Stimulated activated naive CD8-positive, alpha-beta T cell treated with anti-CD3 and anti-CD28 coated beads, Interleukin-15, Interleukin-2, amounts not matched to agents 100 U/mL and 50 U/mL, for 24 hours (primary cell): ENCODE measurements around the gene IL4R.
A peak's percentile ranks its signal among the peaks of the same experiment; 100 is the strongest.
"Not testable (repeated sequence)": the region's sequence is repeated elsewhere in the genome, so short reads cannot be mapped to it uniquely, and the experiment has no call there.

Source experiments
- ATAC-seq: fragments of 150-1000 bp; cut with Tn5 transposase; one replicate; pipeline ENCODE4 v1.10.0; 2021
- DNase-seq: peaks from one replicate; pipeline ENCODE4 v3.0.0; 2021

Gene IL4R

DNA sequence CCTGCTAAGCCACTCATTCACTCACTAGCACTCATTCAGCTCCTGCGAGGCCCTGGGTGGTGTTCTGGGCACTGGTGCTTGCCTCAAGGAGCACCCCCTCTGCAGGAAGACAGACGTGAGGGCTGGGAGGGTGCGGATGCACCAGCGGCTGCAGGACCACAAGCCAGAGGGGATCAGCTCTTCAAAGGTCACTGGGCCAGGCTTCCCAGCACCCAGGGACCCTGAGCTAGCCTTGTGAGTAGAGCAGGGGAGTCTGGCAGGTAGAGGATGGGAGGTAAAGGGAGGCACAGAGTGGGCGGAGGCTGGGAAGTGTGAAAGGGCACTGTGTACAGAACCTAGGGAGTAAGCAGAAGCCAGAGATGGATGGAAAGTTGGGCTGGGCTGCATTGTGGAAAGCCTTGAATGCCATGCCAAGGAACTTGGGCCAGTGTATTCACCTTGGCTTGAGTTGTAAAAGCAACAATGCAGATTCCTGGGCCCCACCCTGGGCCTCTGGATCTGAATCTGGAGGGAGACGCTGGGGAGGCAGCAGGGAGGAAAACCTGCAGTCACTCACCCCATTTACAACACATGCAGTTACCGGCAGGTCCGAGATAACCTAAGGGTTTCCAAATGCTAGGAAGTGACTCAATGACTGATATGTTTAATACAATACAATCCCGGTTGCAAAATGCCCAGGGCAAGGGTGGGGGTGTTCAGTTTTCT lies 1.7 kb downstream of the IL4R start:
- ATAC-seq (peak; percentile 39), DNase-seq (peak; percentile 72)

DNA sequence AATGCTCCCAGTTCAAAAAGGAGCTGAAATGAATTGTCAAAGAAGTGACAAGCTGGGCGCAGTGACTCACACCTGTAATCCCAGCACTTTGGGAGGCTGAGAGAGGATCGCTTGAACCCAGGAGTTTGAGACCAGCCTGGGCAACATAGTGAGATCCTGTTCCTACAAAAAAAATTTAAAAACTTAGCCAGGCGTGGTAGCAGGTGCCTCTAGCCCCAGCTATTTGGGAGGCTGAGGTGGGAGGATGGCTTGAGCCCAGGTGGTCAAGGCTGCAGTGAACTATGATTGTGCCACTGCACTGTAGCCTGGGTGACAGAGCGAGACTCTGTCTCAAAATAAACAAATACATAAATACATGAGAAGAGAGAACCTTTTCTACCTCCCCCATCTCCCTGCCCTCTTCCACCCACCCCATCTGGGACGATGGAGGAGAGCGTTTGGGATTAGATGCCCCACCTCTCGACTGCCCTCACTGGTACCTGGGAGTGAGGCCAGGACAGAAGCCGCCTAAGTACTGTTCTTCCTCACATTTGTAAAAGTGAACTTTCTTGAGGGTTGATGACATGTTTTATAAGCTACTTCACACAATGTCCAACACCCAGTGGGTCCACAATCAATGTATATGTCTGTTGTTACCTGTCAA lies 2.4 kb downstream of the IL4R start:
- ATAC-seq (no peak), DNase-seq (no peak)

DNA sequence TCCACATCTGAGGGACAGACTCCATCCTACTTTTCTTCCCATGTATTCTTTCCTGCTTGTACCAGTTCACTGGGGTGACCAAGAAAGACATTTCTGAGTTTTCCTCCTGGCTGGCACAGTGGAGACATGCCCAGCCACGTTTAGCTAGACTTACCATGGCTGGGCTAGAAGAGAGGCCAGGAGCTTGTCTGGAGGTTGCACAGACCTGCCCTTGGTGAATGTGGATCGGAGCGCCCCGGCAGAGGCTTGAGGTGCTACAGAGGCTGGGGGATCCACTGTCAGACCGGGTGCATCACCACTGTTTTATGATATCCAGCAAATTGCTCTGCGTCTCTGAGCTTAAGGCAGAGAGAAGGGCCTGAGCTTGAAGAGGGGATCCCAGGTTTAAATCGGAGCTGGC lies 3.5 kb downstream of the IL4R start:
- DNase-seq (no peak), ATAC-seq (no peak)

DNA sequence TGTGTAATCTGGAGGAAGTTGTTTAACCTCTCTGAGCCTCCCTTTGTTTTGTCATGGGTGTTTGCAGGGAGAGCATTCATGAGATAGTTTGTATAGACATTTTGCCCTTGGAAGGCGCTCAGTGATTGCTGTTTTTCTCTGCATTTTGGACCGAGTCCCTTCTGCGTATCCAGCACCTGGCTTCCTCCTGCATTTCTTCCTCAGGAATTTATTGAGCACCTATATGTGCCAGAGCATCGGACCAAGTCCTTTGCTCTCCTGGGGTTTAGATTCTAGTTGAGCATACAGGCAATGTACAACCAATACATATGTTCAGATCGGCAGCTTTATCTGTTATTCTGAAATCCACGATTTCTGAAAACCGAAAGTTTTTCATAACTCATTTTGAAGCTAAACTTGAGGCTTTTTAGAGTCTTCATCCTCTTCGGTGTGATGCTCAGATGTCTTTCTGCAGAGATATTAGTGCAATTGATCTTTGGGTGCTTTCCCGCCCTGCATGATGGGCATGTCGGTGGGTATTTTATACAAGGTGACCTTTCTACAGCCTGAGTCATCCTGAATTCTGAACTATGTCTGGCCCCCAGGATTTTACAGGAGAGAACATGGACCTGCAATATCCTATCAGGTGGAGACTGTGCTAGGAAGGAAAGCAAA lies 4.1 kb downstream of the IL4R start:
- DNase-seq (no peak), ATAC-seq (peak; percentile 56)

DNA sequence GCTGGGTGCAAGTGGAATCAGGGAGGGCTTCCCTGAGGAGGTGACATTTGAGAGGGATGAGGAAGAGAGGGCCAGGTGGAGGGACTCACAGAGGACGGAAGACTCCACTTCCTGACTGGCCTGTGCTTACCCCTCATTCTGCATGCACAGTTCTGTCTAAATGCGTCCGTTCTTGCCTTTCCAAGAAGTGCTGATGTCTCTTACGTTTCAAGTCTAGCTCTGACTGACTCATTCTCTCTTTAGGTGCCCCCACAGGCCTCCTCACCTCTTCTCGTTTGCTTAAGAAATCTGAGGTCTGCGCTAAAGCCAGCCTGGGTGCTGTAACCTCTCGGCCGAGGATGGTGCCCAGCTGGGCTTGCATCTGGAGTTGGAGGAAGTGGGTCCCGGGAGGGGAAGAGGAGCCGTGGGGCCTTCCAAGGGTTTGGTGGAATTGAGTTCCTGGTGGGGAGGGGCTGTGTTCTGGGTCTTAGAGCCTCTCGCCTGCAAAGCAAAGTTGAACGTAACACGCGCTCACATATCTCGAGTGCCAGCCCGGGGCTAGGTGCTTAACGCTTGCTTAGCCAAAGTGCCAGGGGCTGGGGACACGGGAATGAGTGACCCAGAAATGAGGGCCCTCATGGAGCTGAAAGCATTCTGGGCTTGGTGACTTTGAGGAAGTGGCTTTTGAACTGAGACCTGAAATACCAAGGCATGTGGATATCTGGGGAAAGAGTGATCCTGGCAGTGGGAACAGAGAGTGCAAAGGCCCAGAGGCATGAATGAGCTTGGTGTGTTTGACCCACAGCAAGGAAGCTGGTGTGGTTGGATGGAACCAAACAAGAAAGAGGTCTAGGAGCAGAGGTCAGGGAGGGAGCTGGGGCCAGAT lies 4.8 kb downstream of the IL4R start:
- DNase-seq, result peak; percentile 71
- peak; percentile 74 for ATAC-seq

DNA sequence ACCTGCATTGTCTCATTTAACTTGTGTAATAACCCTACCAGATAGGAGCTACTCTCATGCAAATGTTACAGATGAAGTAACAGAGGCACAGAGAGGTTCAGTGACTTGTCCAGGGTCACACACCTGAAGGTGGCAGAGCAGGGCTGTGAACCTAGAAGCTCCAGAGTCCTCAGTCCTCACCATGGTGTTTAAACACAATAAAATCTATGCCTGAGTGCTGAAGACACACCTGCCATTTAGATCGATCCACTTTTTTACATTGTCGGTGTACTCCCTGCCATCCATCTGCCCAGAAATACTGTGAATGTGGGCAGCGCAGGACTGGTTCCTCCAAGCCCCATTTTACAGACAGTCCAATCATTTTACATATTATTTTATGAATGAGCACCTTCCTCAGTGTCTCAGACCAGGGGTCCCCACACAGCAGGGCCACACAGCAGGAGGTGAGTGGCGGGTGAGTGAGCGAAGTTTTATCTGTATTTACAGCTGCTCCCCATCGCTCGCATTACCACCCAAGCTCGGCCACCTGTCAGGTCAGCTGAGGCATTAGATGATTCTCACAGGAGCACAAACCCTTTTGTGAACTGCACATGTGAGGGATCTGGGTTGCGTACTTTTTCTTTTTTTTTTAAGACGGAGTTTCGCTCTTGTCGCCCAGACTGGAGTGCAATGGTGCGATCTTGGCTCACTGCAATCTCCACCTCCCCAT lies 5.6 kb downstream of the IL4R start:
- ATAC-seq (no peak), DNase-seq (no peak)

DNA sequence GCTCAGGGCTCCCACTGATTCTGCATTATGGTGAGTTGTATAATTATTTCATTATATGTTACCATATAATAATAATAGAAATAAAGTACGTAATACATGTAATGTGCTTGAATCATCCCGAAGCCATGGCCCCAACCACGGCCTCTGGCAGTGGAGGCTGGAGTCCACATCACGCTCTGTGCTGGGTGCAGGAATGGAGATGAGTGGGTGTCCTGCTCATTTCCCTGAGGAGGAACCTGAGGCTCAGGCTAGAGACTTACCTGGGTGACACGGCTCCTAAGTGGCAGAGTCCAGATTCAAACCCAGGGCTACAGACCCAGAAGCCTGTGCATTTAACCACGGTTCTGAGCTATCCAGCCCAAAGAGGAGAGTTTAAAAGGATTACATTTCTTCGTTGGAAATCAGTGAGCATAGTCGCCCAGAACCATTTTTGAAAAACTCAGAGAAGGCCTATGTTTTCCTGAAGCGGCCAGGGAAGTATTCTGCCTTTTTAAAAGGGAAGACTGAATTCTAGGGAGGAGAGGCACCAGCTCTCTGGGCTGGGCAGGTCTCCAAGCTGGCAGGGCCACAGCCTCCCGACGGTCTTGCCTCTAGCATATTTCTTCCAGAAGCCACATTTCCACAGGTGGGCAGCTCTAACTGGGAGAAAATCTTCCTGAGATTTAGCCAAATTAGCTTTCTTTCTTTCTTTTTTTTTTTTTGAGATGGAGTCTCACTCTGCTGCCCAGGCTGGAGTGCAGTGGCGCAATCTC lies 6.7 kb downstream of the IL4R start:
- DNase-seq, result no peak
- ATAC-seq, result no peak

DNA sequence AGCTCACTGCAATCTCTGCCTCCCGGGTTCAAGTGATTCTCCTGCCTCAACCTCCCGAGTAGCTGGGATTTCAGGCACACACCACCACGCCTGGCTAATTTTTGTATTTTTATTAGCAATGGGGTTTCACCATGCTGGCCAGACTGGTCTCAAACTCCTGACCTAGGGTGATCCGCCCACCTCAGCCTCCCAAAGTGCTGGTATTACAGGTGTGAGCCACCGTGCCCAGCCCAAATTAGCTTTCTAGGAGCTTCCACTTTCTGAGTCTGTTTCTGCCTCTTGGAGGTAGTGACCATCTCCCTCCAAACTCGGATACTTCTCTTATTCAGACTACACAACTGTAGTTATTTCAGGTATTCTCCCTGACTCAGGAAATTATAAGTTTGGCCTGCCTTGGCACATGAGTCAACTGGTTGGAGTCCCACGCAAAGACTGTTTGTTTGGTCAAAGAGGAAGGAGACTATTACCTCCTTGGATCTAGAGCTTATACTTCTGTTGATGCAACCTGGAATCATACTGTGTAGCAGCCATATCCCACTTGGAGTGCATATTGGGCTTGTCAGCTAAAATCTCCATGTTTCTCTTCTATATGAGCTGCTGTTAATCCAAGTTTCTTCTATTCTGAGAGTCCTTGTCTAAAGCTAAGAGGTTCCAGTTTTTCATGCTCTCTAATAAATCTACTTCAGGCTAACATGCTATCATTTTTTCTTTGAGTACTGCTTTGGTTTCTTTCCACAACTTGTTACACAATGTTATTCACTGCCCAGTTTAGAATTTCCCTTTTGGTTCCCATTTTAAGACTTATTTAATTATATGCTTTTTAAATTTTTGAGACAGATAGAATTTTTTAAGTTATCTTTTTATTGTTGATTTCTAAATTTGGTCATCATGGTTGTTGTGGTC lies 7.5 kb downstream of the IL4R start:
- ATAC-seq (no peak), DNase-seq (no peak)

DNA sequence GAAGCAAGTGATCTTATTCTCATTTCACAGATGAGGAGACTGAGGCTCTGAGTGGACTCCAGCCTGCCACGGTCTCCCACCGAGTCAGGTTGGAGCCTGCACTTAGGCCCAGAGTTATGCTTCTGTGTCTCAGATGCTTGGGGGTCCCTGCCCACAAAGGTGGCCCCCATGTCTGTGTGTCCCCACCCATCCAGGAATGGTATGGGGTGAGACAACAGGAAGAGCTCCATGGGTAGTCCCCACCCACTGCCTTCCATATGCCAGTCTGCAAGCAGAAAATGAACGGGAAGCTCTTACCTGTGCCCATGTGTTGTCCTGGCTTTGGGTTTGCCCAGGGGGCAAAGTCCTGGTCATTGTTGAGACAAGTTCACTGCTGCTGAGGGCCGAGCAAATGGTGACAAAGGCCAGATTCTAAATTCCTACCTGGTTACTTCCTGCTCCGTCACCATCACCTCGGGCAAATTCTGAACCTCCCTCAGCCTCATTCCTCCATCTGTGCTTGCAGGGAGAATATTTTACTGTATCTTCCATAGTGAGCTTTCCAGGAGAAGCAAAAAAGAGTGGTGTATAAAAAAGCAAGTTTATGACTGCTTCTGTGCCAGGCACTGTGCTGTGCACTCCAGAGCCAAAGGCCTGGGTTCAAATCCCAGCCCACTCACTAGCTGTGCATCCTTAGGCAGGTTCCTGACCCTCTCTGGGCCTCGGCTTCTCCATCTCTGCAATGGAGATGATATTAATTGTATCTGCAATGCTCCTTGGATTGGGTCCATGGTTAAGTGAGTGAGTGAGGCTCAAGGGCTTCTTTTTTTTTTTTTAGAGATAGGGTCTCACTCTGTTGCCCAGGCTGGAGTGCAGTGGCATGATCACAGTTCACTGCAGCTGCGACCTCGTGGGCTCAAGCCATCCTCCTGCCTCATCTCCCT lies 9.3 kb downstream of the IL4R start:
- DNase-seq (no peak), ATAC-seq (no peak)

DNA sequence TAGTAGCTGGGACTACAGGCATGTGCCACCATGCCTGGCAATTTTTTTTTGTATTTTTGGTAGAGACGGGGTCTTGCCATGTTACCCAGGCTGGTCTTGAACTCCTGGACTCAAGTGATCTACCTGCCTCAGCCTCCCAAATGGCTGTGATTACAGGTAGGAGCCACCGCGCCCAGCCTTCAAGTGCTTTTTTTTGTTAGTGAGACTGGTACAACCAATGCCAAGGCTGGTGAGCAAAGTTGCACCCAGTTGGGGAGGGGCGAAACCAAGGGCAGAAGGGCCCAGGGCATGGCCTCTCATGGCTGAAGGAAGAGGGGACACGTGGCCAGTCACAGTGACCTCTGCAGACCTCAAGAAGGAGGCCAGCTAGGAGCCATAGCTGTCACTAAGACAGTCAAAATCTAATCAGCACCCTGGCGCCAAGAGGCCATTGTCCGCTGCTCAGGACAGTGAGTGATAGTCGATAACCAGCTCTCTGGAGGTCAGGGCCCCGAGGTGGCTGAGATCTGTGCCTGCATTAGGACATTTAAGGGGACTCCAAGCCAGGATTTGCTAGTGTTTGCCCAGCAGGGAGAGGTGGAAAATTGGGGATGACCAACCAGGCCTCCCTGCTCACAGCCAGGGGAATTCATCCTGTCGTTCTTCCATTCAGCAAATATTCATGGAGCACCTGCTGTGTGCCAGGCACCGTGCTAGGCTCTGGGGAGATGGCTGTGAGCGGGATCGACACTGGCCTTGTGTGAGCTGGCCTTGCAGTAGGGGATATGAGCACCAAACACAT lies 10.2 kb downstream of the IL4R start:
- DNase-seq, result no peak
- no peak for ATAC-seq

DNA sequence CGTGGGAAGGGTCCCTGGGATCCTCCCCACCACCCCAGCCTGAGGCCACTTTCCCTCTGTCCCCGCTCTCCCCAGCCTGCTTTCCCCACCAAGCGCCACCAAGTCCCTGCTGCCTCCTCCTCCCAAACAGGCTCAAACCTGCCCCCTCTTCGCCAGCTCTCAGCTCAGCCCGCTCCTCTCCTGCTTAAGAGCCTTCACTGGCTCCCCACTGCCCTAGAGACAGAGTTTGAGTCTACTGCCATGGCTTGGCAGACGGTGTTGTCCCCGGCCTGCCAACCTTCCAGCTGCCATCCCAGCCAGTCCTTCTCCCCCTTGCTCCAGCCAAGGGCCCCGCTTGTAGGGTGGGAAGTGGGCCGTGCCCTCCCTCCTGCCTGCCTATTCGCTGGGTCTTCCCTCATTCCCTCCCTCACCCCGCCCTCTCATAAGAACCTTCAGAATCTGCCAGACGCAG lies 11.1 kb downstream of the IL4R start:
- no peak for ATAC-seq

DNA sequence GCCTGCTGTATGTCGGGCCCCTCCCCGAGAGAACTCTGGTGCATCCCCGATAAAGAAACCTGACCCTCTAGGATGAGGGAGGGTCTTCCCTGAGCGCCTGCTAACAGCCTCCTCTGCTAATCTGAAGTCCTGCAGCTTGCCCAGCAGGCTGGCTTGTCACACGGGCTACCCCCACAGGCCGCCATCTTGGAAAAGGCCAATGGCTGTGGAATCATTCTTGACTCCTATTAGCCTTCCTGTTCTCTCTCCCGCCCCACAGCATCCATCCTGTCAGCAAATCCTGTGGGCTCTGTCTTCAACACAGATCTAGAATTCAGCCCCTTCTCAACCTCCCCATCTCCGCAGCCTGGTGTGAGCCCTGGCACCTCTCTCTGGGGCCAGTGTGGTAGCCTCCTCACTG lies 12.0 kb downstream of the IL4R start:
- no peak for DNase-seq
- ATAC-seq, result no peak

More for the DNA sequence above, 11.1 kb downstream of the IL4R start:
- no peak for DNase-seq

DNA sequence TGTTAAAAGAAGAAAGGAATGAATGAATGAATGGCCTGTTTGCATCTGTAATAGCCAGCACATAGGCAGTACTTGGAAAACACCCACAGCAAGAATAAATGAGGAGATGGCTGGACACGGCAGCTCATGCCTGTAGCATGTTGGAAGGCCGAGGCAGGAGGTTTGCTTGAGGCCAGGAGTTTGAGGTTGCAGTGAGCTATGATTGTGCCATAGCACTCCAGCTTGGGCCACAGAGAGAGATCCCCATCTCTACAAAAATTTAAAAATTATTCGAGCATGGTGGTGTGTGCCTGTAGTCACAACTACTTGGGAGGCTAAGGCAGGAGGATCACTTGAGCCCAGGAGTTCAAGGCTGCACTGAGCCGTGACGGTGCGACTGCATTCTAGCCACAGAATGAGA lies 12.5 kb downstream of the IL4R start:
- DNase-seq (no peak), ATAC-seq (no peak)

DNA sequence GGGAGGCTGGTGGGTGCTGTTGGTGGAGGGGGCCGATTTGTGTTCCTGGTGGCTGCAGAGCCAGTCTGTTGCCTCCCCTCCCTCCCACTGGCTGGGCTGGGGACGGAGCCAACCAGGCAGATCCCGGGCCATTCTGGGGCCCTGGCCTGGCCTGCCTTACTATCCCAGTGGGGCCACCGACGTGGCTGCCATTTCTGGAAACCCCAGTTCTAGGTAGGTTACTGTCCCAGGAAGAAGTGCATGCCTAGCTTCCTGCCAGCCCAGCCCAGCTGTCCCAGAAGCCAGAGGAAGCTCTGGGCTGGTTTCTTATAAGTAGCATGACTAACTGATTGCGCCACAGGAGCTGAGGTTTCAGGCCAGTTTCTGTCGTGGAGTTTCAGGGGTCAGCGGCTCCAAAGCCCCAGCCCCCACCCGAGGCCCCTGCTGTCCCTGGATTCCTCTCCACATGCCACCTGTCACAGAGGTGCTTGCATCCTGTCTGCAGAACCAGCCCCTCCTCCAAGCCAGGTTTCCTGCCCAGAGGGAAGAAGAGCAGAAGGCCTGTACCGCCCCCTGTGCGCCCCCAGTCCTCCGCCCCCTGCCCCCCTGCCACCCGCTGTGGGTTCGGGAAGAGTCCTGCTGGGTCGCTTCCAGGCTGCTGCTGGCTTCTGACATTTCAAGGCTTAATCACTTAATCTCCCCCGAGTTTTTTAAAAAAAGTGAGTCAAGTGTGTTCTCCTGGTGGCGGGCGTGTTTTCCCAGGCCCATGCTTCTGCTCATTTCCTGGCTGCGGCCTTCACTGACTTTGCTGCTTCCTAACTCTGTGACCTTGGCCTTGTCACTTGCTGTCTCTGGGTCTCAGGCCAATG lies 13.2 kb downstream of the IL4R start:
- DNase-seq, result peak; percentile 60
- peak; percentile 68 for ATAC-seq

DNA sequence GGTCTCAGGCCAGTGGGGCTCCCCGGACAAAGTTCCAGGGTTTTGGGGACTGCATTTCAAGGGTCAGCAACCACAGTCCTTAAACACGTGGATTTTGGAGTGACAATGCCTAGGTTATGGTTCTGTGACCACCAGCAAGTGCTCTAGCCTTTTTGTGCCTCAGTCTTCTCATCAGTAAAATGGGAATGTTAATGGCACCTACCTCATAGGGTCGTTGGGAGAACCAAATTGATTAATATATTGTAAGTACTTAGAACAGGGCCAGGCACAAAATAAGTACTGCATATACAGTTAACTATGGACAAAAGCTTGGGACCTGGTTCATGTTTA lies 13.8 kb downstream of the IL4R start:
- ATAC-seq (no peak), DNase-seq (no peak)

DNA sequence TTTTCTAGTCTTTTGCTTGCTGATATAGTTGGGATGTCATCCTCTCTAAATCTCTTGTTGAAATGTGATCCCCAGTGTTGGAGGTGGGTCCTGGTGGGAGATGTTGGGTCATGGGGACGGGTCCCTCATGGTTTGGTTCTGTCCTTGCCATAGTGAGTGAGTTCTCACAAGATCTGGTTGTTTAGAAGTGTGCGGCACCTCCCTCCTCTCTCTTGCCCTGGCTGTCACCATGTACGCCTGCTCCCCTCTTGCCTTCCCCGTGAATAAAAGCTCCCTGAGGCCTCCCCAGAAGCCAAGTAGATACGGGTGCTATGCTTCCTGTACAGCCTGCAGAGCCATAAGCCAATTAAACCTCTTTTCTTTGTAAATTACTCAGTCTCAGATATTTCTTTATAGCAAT lies 15.2 kb downstream of the IL4R start:
- DNase-seq, result no peak
- ATAC-seq, result no peak

DNA sequence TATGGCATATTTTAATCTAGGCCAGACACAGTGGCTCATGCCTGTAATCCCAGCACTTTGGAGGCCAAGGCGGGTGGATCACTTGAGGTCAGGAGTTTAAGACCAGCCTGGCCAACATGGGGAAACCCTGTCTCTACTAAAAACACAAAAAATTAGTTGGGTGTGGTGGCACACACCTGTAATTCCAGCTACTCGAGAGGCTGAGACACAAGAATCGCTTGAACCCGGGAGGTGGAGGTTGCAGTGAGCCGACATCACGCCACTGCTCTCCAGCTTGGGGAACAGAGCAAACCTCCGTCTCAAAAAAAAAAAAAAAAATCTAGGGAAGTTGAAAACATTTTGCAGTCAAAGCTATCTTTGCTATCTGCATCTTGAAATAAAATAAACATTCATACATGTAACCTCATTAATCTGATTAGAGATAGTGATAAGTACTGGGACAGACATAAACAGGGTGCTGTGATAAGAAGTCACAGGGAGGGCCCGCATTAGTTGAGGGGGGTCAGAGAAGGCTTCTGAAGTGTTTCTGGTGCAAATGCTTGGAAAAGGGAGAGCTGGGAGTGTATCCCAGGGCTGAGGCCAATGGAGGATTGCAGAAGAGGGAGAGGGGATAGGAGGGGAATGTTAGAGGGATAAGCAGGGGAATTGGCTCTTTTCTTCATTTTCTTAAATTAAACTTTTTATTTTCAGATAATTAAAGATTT lies 15.8 kb downstream of the IL4R start:
- ATAC-seq, DNase-seq: not testable (repeated sequence)
